Type B pancreatic cell (in vitro differentiated cells): ENCODE data around the gene CCL16. TPM values are rescaled to one million over a fixed set of nuclear protein-coding genes. Genes with fewer than 3 reads are reported as not detected.

Experiments used
- DNase-seq: peaks from one replicate; pipeline ENCODE4 v3.0.0; 2021; ENCODE audit warnings: mixed read lengths; ENCODE audit not compliant: unreplicated experiment; ENCODE audit errors: extremely low spot score
- H3K27ac Mint-ChIP-seq: 2 replicates; pipeline ENCODE4 v1.8.0; 2021; ENCODE audit warnings: mild to moderate bottlenecking, mixed read lengths
- H3K27me3 Mint-ChIP-seq: 2 replicates; pipeline ENCODE4 v1.8.0; 2021; ENCODE audit warnings: mixed read lengths
- H3K36me3 Mint-ChIP-seq: 2 replicates; pipeline ENCODE4 v1.8.0; 2021; ENCODE audit warnings: mixed read lengths
- H3K4me1 Mint-ChIP-seq: one replicate; pipeline ENCODE4 v1.8.0; 2021; ENCODE audit warnings: mixed read lengths; ENCODE audit not compliant: unreplicated experiment
- H3K4me3 Mint-ChIP-seq: 2 replicates; pipeline ENCODE4 v1.8.0; 2021; ENCODE audit warnings: mild to moderate bottlenecking, mixed read lengths
- H3K9me3 Mint-ChIP-seq: 2 replicates; pipeline ENCODE4 v1.8.0; 2021; ENCODE audit warnings: mixed read lengths
- CTCF ChIP-seq: fragments of 200-600 bp; sonication (generic); conservative IDR thresholded peaks from 2 replicates; pipeline ENCODE4 v1.5.0; 2021; ENCODE audit warnings: antibody characterized with exemption, mild to moderate bottlenecking
- total RNA-seq: library from RNA; stranded (reverse); gene quantifications from 2 replicates; pipeline ENCODE4 v1.2.1, GENCODE V29; 2021; ENCODE audit warnings: low replicate concordance

Gene CCL16
- total RNA-seq, 1 donor from 2014 or later, result not detected

GRCh38 chr17:35984140-35984539, 2.8 kb upstream of the CCL16 start:
- no peak overlapping the region for H3K27ac Mint-ChIP-seq
- peak; percentile 47 for DNase-seq
- H3K4me1 Mint-ChIP-seq, result no peaks in the 10 kb centered on the region
- H3K9me3 Mint-ChIP-seq, result no peaks in the 10 kb centered on the region
- H3K36me3 Mint-ChIP-seq, result no peaks in the 10 kb centered on the region
- no peak for TF ChIP-seq CTCF
- peaks cover 6% of the 10 kb centered on the region for H3K27me3 Mint-ChIP-seq
- no peak overlapping the region for H3K4me3 Mint-ChIP-seq

- TF ChIP-seq CTCF, result no peak
- no peaks in the 10 kb centered on the region for H3K36me3 Mint-ChIP-seq
- H3K9me3 Mint-ChIP-seq, result no peaks in the 10 kb centered on the region
- H3K4me1 Mint-ChIP-seq, result no peaks in the 10 kb centered on the region
- H3K27ac Mint-ChIP-seq, result no peak overlapping the region
- H3K4me3 Mint-ChIP-seq, result no peak overlapping the region
- peaks cover 5% of the 10 kb centered on the region for H3K27me3 Mint-ChIP-seq
- DNase-seq, result peak; percentile 24
Observed at GRCh38 chr17:35982409-35983191, 1.3 kb upstream of the CCL16 start.

GRCh38 chr17:35981908-35982330, 622 bp upstream of the CCL16 start:
- peak; percentile 44 for DNase-seq
- peaks cover 5% of the 10 kb centered on the region for H3K27me3 Mint-ChIP-seq

GRCh38 chr17:35978346-35978745, 3.0 kb downstream of the CCL16 start:
- no peak overlapping the region for H3K27ac Mint-ChIP-seq
- TF ChIP-seq CTCF, result no peak
- peaks cover 3% of the 10 kb centered on the region for H3K27me3 Mint-ChIP-seq
- H3K4me3 Mint-ChIP-seq, result no peak overlapping the region
- peaks cover 7% of the 10 kb centered on the region for H3K4me1 Mint-ChIP-seq
- no peaks in the 10 kb centered on the region for H3K9me3 Mint-ChIP-seq
- no peaks in the 10 kb centered on the region for H3K36me3 Mint-ChIP-seq
- DNase-seq, result no peak

More at GRCh38 chr17:35981908-35982330, 622 bp upstream of the CCL16 start:
- H3K36me3 Mint-ChIP-seq, result no peaks in the 10 kb centered on the region
- H3K27ac Mint-ChIP-seq, result no peak overlapping the region
- TF ChIP-seq CTCF, result peak; percentile 30
- H3K9me3 Mint-ChIP-seq, result no peaks in the 10 kb centered on the region
- no peaks in the 10 kb centered on the region for H3K4me1 Mint-ChIP-seq
- H3K4me3 Mint-ChIP-seq, result no peak overlapping the region

GRCh38 chr17:35977509-35977908, 3.8 kb downstream of the CCL16 start:
- no peak for DNase-seq
- no peak overlapping the region for H3K4me3 Mint-ChIP-seq
- no peak overlapping the region for H3K27ac Mint-ChIP-seq
- H3K9me3 Mint-ChIP-seq, result no peaks in the 10 kb centered on the region
- peaks cover 9% of the 10 kb centered on the region for H3K4me1 Mint-ChIP-seq
- H3K36me3 Mint-ChIP-seq, result no peaks in the 10 kb centered on the region
- H3K27me3 Mint-ChIP-seq, result peaks cover 3% of the 10 kb centered on the region
- no peak for TF ChIP-seq CTCF
